Neuronal stem cell (in vitro differentiated cells): Measurements from ENCODE around the gene APOB.

Source experiments
- DNase-seq: peaks from one replicate; pipeline ENCODE4 v3.0.0-alpha.2; 2013; ENCODE audit warnings: low spot score
- H2AFZ ChIP-seq: one replicate; pipeline ENCODE4 v1.6.1; 2013; ENCODE audit warnings: mild to moderate bottlenecking, low read length, inconsistent platforms
- H2AK5ac ChIP-seq: 2 replicates; pipeline ENCODE4 v1.6.1; 2013; ENCODE audit warnings: low read depth, mild to moderate bottlenecking, inconsistent platforms, low read length, moderate library complexity, mixed read lengths
- H2BK120ac ChIP-seq: 2 replicates; pipeline ENCODE4 v1.6.1; 2013; ENCODE audit warnings: low read depth, mild to moderate bottlenecking, inconsistent platforms, low read length, moderate library complexity, mixed read lengths
- H2BK12ac ChIP-seq: one replicate; pipeline ENCODE4 v1.6.1; 2013; ENCODE audit warnings: low read length, inconsistent platforms
- H2BK15ac ChIP-seq: 2 replicates; pipeline ENCODE4 v1.6.1; 2013; ENCODE audit warnings: mild to moderate bottlenecking, low read length, inconsistent platforms, mixed read lengths
- H2BK5ac ChIP-seq: one replicate; pipeline ENCODE4 v1.6.1; 2013; ENCODE audit warnings: inconsistent platforms, mild to moderate bottlenecking, low read length, moderate library complexity
- H3K14ac ChIP-seq: one replicate; pipeline ENCODE4 v1.6.1; 2013; ENCODE audit warnings: low read length, inconsistent platforms
- H3K18ac ChIP-seq: 2 replicates; pipeline ENCODE4 v1.6.1; 2013; ENCODE audit warnings: low read length, inconsistent platforms
- H3K23ac ChIP-seq: 2 replicates; pipeline ENCODE4 v1.6.1; 2013; ENCODE audit warnings: low read depth, mild to moderate bottlenecking, mixed read lengths, low read length, inconsistent platforms; ENCODE audit not compliant: poor library complexity
- H3K27ac ChIP-seq: replicated peaks from 3 replicates; pipeline ENCODE4 v1.5.1; 2013; ENCODE audit warnings: low read length, inconsistent platforms
- H3K27me3 ChIP-seq, 3 experiments: 2 replicates each; pipeline ENCODE4 v1.6.1; 2013; ENCODE audit warnings: low read length in 3 of 3, mild to moderate bottlenecking in 2 of 3, inconsistent platforms in 1 of 3, low read depth in 1 of 3, mixed read lengths in 1 of 3, moderate library complexity in 1 of 3; ENCODE audit not compliant: control insufficient read depth in 3 of 3, insufficient read depth in 3 of 3
- H3K36me3 ChIP-seq, 2 donors: replicated peaks in 1 of 2; 2 replicates each; pipeline ENCODE4 v1.6.1; 2013; ENCODE audit warnings: low read length in 2 of 2; ENCODE audit not compliant: control insufficient read depth in 2 of 2, insufficient read depth in 2 of 2
- H3K4ac ChIP-seq: 2 replicates; pipeline ENCODE4 v1.6.1; 2013; ENCODE audit warnings: inconsistent platforms, mild to moderate bottlenecking, low read length, moderate library complexity
- H3K4me1 ChIP-seq, 2 donors: 1 replicate in 1 of 2; 2 replicates in 1 of 2; pipeline ENCODE4 v1.6.1; 2013; ENCODE audit warnings: low read length in 2 of 2, low read depth in 1 of 2; ENCODE audit not compliant: control insufficient read depth in 2 of 2, insufficient read depth in 1 of 2
- H3K4me2 ChIP-seq: one replicate; pipeline ENCODE4 v1.6.1; 2013; ENCODE audit warnings: mild to moderate bottlenecking, low read length, inconsistent platforms; ENCODE audit not compliant: insufficient read depth, poor library complexity, severe bottlenecking
- H3K4me3 ChIP-seq, 2 donors: 2 replicates each; pipeline ENCODE4 v1.5.1; 2013; ENCODE audit warnings: low read length in 2 of 2, mild to moderate bottlenecking in 2 of 2, inconsistent platforms in 1 of 2, moderate library complexity in 1 of 2
- H3K79me1 ChIP-seq: one replicate; pipeline ENCODE4 v1.6.1; 2013; ENCODE audit warnings: low read depth, mild to moderate bottlenecking, inconsistent platforms, low read length, moderate library complexity
- H3K9ac ChIP-seq: one replicate; pipeline ENCODE4 v1.6.1; 2013; ENCODE audit warnings: mild to moderate bottlenecking, low read depth, low read length, inconsistent platforms; ENCODE audit not compliant: poor library complexity
- H3K9me3 ChIP-seq, 2 donors: replicated peaks in 1 of 2; 2 replicates each; pipeline versions ENCODE3 to v1.6.1; 2013; ENCODE audit warnings: low read length in 2 of 2, mild to moderate bottlenecking in 2 of 2, inconsistent platforms in 1 of 2, low read depth in 1 of 2, mixed read lengths in 1 of 2, moderate library complexity in 1 of 2; ENCODE audit not compliant: control insufficient read depth in 2 of 2, insufficient read depth in 1 of 2
- H4K8ac ChIP-seq: one replicate; pipeline ENCODE4 v1.6.1; 2013; ENCODE audit warnings: low read depth, mild to moderate bottlenecking, inconsistent platforms, low read length, moderate library complexity
- H4K91ac ChIP-seq: one replicate; pipeline ENCODE4 v1.6.1; 2013; ENCODE audit warnings: low read length, low read depth, mild to moderate bottlenecking, inconsistent platforms; ENCODE audit not compliant: poor library complexity
- WGBS, 2 donors: extraction: QIAGEN DNeasy Blood & Tissue Kit; methylation state at CpG; one replicate each; pipeline ENCODE4 v1.1.7; 2013; ENCODE audit warnings: missing lambda C conversion rate in 2 of 2, mixed read lengths in 1 of 2; ENCODE audit not compliant: insufficient read length in 2 of 2, insufficient replicate concordance in 1 of 2; ENCODE audit errors: extremely low coverage in 2 of 2; 5-methylcytosine and 5-hydroxymethylcytosine counted together

The APOB gene

DNA sequence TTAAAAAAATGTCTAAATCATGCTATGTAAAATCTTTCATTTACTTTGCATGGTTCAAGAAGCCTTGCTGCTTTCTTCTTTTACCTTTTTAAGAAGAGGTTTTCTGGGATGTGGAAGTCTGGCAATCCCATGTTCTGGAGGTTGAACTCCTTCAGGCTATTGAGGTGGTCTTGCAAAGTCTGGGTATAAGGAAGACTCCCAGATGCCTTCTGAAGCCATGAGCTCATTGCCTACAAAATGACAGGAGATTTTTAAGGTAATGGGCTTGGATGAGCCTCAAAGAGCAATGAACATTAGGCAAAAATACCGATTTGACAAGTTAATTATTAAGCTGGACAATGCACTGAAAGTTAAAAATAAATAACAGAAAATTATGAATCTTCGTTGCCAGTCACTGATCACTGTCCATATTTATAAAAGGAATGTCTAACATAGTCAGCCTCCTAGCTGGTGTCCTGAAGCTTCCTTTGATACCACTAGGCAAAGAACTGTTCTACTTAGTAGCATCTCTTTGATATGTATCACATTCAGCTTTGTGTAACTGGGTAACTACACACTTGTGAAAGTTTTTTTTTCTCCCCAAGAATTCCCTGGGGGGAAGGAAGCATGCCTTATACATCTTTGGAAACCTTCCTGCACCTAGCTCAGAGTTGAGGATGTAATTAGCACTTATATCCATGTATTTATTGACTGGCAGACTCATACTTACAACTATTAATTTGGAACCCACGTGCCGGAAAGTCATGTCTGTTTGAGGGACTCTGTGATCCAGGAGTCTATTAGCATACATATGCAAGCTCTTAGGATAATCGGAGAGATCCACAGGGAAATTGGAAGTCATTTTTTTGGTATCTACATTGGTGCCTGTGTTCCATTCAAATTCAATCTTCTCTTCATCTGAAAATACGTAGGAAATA lies 29.3 kb downstream of the APOB start:
- Histone ChIP-seq H3K14ac (no peak overlapping the region), H2BK5ac (no peak overlapping the region), H2BK120ac (no peak overlapping the region), H3K9me3 (no peaks in the 10 kb centered on the region), H3K18ac (no peak overlapping the region), H3K4me2 (no peak overlapping the region), H3K27ac (no peak overlapping the region), H3K36me3 (no peaks in the 10 kb centered on the region), H2AFZ (no peak overlapping the region), H3K4me1 (no peaks in the 10 kb centered on the region), H3K9ac (no peak overlapping the region), H3K79me1 (no peaks in the 10 kb centered on the region), H2BK12ac (no peak overlapping the region), H3K4ac (no peak overlapping the region), H3K23ac (no peak overlapping the region), H3K4me3 (no peak overlapping the region), H2AK5ac (no peak overlapping the region), H4K8ac (no peak overlapping the region), H3K27me3 (no peaks in the 10 kb centered on the region), H2BK15ac (no peak overlapping the region), H4K91ac (no peak overlapping the region)
- no peak for DNase-seq
- WGBS, 2 donors = no CpG with 5 or more reads among the region's 6 CpGs

DNA sequence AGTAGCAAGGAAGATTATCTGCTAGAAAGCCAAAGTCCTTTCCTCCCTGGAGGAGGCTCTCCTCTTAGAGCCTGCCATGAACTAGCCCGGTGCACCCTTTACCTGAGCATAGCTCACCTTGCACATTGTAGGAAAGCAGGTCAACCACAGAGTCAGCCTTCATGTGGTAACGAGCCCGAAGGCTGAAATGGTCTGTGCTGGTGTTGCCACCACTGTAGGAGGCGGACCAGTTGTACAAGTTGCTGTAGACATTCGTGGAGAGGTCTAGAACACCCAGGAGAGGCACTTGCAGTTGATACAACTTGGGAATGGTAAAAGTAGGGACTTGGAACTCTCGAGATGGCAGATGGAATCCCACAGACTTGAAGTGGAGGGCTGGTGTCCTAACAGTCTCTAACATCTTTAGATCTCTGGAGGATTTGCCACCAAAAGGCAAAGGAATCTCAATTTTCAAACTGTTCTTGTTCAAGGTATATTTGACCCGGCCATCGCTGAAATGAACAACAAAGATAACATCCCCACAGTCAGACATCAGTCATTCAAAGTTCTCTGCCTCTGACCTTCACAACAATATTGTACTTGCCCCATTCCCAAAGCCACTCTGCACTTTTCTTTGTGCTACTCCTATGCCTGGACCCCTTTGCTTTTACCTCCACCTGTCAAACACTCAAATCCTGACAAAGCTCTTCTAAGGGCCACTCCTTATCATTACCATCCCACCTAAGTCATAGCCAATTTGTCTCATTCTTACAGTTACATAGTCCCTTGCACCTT lies 30.6 kb downstream of the APOB start:
- no peaks in the 10 kb centered on the region for H3K27me3 ChIP-seq
- no peak overlapping the region for H3K23ac ChIP-seq
- H3K4me3 ChIP-seq = no peak overlapping the region
- H3K4ac ChIP-seq = no peak overlapping the region
- H3K18ac ChIP-seq = no peak overlapping the region
- no peak overlapping the region for H2BK12ac ChIP-seq
- DNase-seq = no peak
- H3K4me1 ChIP-seq = no peaks in the 10 kb centered on the region
- H2AFZ ChIP-seq = no peak overlapping the region
- H2AK5ac ChIP-seq = no peak overlapping the region
- H3K9me3 ChIP-seq = no peaks in the 10 kb centered on the region
- no peak overlapping the region for H2BK15ac ChIP-seq
- no peak overlapping the region for H3K27ac ChIP-seq
- no peak overlapping the region for H4K91ac ChIP-seq
- no peak overlapping the region for H3K9ac ChIP-seq
- H2BK5ac ChIP-seq = no peak overlapping the region
- no CpG with 5 or more reads among the region's 8 CpGs for WGBS, 2 donors
- H3K4me2 ChIP-seq = no peak overlapping the region
- no peak overlapping the region for H3K14ac ChIP-seq
- H3K36me3 ChIP-seq = no peaks in the 10 kb centered on the region
- H2BK120ac ChIP-seq = no peak overlapping the region
- no peak overlapping the region for H4K8ac ChIP-seq
- no peaks in the 10 kb centered on the region for H3K79me1 ChIP-seq

DNA sequence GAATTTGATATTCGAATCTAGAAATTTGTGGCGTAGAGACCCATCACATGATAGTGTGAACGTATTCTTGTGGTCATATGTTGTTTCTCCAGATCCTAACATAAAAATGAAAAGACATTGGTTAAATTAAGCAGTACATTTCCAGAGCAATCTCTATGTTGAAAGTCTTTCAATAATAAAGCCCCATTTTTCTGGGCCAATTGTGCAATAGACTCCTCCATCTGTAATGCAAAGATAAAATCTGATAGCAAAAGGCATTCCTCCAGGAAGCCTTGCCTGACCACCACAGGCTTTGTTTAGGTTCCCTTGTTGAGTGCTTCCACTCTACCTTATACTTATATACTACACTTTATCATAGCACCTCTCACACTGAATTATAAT lies 31.3 kb downstream of the APOB start:
- H3K9me3 ChIP-seq = no peaks in the 10 kb centered on the region
- no peak overlapping the region for H2BK5ac ChIP-seq
- no CpG with 5 or more reads among the region's 3 CpGs for WGBS, 2 donors
- H2BK15ac ChIP-seq = no peak overlapping the region
- no peaks in the 10 kb centered on the region for H3K36me3 ChIP-seq
- no peak overlapping the region for H3K14ac ChIP-seq
- no peak overlapping the region for H3K4ac ChIP-seq
- no peak overlapping the region for H4K8ac ChIP-seq
- H3K23ac ChIP-seq = no peak overlapping the region
- no peaks in the 10 kb centered on the region for H3K4me1 ChIP-seq
- no peak overlapping the region for H2AK5ac ChIP-seq
- no peak overlapping the region for H2AFZ ChIP-seq
- no peaks in the 10 kb centered on the region for H3K27me3 ChIP-seq
- no peak overlapping the region for H3K27ac ChIP-seq
- no peak overlapping the region for H2BK12ac ChIP-seq
- no peak overlapping the region for H3K18ac ChIP-seq
- H3K4me3 ChIP-seq = no peak overlapping the region
- no peak overlapping the region for H4K91ac ChIP-seq
- no peak overlapping the region for H2BK120ac ChIP-seq
- no peak for DNase-seq
- no peaks in the 10 kb centered on the region for H3K79me1 ChIP-seq
- no peak overlapping the region for H3K9ac ChIP-seq
- H3K4me2 ChIP-seq = no peak overlapping the region

DNA sequence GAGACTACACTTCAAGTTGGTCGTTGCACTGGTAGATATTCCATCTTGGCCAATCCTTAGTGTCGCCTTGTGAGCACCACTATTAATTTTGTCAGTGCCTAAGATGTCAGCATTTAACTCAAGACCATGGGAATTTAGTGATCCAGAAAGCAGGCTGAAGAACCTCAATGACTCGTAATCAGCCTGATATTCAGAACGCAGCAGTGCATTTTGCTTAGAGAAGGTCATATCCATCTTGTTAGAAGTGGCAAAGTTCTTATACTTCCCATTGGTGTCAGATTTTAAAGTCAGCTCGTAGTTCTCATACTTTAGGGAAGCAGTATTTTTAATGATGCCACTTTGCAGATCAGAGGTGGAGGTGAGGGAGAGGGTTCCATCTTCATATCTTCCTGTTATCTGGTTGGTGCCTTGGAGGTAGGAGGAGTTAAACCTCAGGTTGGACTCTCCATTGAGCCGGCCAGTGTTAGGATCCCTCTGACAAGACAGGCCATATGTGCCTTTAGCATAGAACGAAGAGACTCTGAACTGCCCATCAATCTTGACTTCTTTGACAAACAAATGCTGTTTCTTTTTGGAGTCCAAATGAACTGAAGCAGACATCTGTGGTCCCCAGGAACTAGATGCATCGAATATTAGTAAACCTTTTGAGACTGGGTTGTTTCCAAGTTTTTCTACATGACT lies 31.9 kb downstream of the APOB start:
- H2AFZ ChIP-seq = no peak overlapping the region
- H3K36me3 ChIP-seq = no peaks in the 10 kb centered on the region
- WGBS, 2 donors = no CpG with 5 or more reads among the region's 8 CpGs
- H3K18ac ChIP-seq = no peak overlapping the region
- no peak overlapping the region for H2BK5ac ChIP-seq
- H3K27ac ChIP-seq = no peak overlapping the region
- no peak overlapping the region for H3K23ac ChIP-seq
- no peak overlapping the region for H2BK120ac ChIP-seq
- no peak overlapping the region for H3K4me3 ChIP-seq
- H3K9me3 ChIP-seq = no peaks in the 10 kb centered on the region
- DNase-seq = no peak
- no peak overlapping the region for H2BK15ac ChIP-seq
- no peaks in the 10 kb centered on the region for H3K4me1 ChIP-seq
- H2BK12ac ChIP-seq = no peak overlapping the region
- no peak overlapping the region for H3K14ac ChIP-seq
- no peak overlapping the region for H3K9ac ChIP-seq
- H3K27me3 ChIP-seq = no peaks in the 10 kb centered on the region
- no peak overlapping the region for H2AK5ac ChIP-seq
- H4K91ac ChIP-seq = no peak overlapping the region
- H4K8ac ChIP-seq = no peak overlapping the region
- no peak overlapping the region for H3K4me2 ChIP-seq
- no peaks in the 10 kb centered on the region for H3K79me1 ChIP-seq
- H3K4ac ChIP-seq = no peak overlapping the region
